GM19372 (cell line): ENCODE measurements around the gene MTRR.

Source experiments
- ATAC-seq: cut with Tn5 transposase; IDR thresholded peaks from one replicate; pipeline ENCODE4 v1.9.1; 2021; ENCODE audit warnings: mild to moderate bottlenecking, low read depth, moderate library complexity; ENCODE audit not compliant: unreplicated experiment

The MTRR gene

DNA sequence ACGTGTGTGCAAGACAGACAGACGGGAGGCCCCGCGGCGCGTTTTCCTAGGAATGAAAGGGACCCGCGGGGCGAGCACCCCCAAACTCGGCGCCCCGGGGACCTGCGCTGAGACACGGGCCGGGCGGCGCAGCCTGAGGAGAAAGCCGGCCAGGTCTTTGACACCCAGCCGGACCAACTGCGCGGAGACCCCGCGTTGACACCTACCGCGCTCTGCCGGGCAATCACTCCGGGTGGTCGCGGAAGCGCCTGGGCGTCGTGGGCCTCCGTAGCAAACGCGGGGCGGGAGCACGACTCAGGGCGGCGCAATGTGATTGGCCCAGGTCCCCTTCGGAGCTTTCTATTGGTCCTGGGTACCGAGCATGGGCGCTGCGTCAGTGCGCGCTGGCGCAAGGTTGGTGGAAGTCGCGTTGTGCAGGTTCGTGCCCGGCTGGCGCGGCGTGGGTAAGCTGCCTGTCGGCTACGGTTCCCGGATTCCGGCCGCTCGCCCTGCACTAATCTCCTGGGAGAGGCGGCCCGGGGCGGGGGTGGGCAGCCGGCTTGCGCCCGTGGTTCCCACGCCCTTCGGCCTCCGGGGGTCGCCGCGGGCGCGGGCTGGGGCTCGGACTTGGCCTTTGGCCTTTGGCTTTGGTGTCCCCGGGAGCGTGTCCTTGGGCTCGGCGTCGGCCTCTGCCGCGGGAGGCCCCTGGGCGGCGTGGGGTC is at the start of gene MTRR, which contains the start of gene FASTKD3:
Gene MTRR (plus strand): TSS at position 376 of the 701 bp plus-strand sequence. CDS start 1,647 bp downstream, outside the sequence.
Gene FASTKD3 (minus strand): TSS at position 259 of the 701 bp plus-strand sequence. CDS start 948 bp downstream, outside the sequence.
- peak; percentile 98 for ATAC-seq

GRCh38 chr5:7822449-7822848 is 46.5 kb upstream of the MTRR start:
- ATAC-seq: no peak

DNA sequence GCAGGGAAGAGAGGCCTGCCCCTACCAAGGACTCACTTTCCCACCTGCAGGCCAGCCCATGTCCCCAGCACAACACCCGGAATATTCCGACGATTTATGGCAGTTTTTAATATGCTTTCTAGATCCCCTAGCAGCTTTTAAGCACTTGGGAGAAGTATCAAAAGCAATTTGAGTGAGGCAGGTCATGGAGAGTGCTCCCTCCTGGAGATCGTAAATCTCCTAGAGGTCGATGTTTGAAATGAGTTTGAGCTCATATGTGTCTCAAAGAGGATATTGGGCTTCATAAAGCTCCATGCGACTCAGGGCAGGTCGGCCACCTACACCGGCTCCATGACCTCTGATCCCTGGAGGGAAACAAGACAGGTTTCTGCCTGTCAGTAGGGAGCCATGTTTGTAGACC is 45.4 kb upstream of the MTRR start:
- no peak for ATAC-seq

DNA sequence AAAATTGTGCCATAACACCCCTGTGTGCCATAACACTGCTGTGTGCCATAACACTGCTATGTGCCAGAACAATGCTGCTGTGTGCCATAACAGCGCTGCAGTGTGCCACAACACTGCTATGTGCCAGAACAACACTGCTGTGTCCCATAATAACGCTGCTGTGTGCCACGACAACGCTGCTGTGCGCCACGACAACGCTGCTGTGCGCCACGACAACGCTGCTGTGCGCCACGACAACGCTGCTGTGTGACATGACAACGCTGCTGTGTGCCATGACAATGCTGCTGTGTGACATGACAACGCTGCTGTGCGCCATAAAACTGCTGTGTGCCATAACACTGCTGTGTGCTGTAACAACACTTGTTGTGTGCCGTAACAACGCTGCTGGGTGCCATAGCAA is 44.0 kb upstream of the MTRR start:
- ATAC-seq: no peak

GRCh38 chr5:7825630-7826029 is 43.3 kb upstream of the MTRR start:
- ATAC-seq: no peak

DNA sequence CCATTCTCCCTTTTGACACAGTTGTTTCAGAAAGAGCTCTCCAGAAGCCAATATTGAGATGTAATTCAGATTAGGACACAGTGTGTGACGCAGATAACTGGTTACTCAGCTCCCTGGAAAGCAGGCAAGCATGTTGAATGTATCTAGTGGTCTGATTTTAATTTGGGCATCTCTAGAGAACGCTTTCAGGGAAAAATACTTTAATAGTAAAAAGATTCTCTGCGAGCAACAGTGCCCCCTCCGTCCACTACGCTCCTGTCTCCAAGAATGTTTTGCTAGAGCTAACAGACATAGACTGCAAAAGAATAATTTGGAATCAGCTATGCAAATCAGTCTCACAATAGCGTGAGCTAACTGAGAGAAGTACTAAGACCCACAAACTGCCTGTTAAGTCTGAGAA is 41.3 kb upstream of the MTRR start:
- no peak for ATAC-seq

GRCh38 chr5:7828269-7828668 is 40.7 kb upstream of the MTRR start:
- ATAC-seq: no peak

DNA sequence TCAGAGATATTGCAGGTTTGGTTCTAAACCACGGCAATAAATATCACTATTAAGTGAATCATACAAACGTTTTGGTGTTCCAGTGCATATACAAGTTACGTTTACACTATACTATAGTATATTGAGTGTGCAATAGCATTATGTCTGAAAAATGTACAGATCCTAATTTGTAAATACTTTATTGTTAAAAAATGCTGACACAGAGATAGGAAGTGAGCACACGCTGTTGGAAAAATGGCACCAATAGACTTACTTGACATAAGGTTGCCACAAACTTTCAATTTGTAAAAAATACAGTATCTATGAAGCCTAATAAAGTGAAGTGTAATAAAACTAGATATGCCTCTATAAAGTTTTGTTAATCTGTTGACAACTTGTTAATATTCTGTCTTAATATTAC is 34.0 kb upstream of the MTRR start:
- no peak for ATAC-seq

DNA sequence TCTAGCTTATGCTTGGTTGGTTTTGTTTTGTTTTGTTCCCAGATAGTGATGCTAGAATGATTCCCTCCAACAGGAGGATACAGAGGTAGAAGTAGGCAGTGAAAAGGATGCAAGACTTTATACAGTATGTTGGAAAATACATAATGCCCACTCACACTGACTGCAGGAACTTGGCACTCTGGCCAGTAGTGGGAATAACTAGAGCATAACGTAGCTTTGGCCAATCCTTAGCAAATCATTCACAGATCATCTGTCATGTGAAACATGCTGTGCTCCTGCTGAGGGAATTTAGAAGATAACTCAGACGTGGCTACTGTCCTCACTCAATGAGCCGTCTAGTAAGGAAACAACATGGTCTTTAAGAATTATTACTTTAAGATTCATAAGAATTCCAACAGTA is 31.5 kb upstream of the MTRR start:
- no peak for ATAC-seq

- ATAC-seq: no peak
Measured at GRCh38 chr5:7842531-7842930, 26.4 kb upstream of the MTRR start.

- no peak for ATAC-seq
Measured at GRCh38 chr5:7844901-7845300, 24.0 kb upstream of the MTRR start.

GRCh38 chr5:7845557-7845956 is 23.4 kb upstream of the MTRR start:
- ATAC-seq: no peak

GRCh38 chr5:7846327-7846726 is 22.6 kb upstream of the MTRR start:
- ATAC-seq: no peak

DNA sequence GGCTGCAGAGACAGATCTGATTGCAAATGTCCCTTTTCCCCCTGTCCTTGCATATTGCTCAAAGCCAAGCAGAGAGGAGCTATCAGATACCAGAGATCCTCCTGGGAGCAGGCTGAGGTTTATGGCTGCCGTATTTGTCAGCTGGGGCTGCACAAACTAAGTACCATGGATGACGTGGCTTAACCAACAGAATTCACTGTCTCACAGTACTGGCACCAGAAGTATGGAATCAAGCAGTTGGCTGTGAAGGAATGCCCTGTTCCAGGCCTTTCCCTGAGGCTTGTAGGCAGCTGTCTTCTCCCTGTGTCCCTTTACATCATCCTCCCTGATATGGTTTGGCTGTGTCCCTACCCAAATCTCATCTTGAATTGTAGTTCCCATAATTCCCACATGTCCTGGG is 20.7 kb upstream of the MTRR start:
- no peak for ATAC-seq

DNA sequence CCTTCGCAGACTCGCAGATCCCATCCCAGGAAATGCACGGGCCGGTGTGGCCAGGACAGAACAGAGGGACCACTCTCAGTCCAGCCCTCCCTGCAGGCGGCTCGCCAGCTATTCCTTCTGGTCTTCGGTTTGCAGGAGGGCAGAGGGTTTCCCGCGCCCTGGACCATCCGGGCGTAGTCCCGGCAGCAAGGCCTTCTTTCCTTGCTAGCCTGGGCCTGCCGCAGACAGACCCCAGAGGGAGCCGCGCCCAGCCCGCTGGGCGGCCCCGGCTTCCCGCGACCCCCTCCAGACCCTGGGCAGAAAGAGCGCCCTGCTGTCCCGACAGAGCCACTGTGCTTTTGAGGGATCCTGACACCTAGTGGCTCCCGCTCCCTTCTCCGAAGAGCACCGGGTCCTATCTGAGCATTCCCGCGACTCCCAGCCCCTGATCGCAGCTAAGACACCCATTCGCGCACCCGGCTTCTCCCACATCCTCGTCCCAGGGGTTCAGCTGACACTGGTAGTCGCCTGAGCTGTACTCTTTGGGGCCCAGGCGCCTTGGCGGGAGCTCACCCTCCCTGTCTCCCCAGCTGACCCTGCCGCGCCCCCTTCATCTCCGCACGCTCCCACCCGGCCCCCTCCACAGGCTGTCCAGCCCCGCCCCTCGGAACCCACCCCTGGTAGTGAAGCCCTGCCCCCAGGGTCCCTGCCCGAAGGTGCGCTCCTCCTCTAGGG is 19.1 kb upstream of the MTRR start:
- ATAC-seq: no peak

- ATAC-seq: no peak
Measured at GRCh38 chr5:7850395-7851239, 18.3 kb upstream of the MTRR start, which contains the start of gene CFAP90. Gene CFAP90 (minus strand): TSS chr5:7851133. CDS start chr5:7851021, 112 bp downstream.

- ATAC-seq: no peak
Measured at GRCh38 chr5:7851240-7851592, 17.7 kb upstream of the MTRR start.

- no peak for ATAC-seq
Measured at GRCh38 chr5:7851617-7852289, 17.2 kb upstream of the MTRR start.

DNA sequence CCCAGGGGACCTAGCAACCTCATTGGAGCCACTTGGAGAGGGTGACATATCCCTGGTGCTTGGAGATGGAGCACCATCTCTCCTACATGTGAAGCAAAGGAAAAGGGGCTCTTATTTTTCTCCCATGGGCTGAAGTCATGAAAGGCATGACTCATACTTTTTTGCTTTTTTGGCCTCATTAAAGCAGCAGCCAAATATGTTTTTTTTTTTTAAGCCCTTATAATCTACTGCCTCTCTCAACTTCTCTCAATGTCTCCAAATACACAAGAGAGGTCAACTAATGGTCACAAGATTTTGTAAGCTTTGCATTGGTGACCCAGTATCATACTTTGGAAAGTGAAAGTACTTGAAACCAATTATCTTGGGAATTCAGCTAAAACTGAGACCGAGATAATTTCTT is 16.4 kb upstream of the MTRR start:
- ATAC-seq: no peak

DNA sequence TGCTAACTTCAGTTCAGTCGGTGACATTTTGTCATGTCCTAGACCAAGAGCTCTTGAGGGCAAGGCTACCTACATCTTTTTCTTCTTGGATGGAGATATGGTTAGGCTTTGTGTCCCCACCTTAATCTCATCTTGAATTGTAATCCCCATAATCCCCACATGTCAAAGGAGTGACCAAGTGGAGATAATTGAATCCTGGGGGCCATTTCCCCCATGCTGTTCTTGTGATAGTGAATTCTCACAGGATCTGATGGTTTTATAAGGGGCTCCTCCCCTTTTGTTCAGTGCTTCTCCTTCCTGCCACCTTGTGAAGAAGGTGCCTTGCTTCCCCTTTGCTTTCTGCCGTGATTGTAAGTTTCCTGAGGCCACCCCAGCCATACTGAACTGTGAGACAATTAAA is 16.0 kb upstream of the MTRR start:
- no peak for ATAC-seq

DNA sequence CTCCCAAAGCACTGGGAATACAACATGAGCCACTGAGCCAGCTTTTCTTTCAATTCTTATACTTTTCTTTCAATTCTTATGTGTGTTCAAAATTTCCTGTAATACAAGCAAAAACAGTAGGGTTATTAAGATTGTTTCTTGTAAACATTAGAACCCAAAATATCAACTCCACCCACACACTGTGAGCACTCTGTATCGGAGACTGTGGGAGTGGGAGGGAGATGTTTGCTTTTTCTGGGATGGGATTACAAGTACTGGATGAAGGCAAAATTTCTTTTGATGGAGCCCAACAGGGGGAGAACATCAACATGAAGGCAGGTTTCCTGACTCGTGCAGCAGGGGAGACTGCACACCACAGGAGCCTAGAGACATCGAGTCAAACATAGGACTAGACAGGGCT is 13.3 kb upstream of the MTRR start:
- ATAC-seq: no peak
